ENCODE measurements around the gene RSU1. TPM values are rescaled to one million over a fixed set of nuclear protein-coding genes. Genes with fewer than 3 reads are reported as not detected.

Gene RSU1
- polyA plus RNA-seq, 1 donor, result 72.4 TPM

DNA sequence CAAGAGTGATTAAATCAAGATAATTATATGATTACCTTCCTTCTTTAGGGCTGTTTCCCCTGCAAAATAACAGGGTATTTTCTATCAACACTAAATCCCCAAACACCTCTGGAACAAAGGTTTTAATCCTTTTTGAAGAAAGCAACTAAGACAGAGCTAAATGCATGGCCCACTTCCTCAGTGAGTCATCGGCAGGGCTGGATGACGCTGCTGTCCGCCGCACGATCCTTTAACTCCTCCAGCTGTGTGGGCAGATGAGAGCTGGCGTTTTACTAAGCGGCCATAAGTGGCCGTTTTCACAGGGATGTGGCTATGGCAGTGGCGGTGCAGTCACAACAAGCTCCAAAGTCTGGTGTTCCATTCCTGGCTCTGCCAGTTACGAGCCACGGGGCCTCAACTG is 219.6 kb downstream of the RSU1 start:
- DNase-seq, result no peak

GRCh38 chr10:16592378-16592777 is 224.8 kb downstream of the RSU1 start:
- DNase-seq, result no peak

DNA sequence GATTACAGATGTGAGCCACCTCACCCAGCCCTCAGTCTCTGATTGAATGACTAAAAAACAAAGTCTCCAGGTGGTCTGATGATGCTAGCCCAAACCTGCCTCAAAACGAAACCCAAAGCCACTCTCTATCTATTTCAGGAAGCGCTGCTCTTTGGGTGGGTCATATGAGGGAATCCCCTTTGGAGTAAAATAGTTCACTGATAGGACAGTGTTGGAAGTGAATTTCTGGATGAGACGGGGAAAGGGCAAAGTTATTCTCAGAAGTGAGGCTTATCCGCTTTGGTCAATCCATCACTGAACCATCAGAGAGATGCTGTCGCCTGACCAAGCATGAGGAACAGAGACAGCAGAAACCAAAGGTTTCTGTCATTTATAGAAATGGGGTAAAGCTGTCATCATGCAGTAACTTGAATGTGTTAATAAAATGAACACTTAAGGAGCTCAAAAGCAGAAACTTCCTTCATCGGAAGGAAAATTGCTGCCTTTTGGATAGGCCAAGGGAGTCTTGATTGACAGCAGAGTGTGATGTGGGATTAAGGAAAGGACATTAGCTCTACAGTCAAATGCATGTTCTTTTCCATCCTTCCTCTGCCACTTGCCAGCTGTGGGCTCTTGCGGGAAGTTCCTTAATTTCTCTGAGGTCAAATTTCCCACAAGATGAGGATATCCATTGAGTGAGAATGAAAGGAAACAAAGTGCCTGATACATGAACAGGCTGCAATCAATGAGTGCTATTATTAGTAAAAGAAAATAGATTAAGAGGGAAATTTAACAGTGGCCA is 230.7 kb downstream of the RSU1 start:
- DNase-seq, result no peak

GRCh38 chr10:16585103-16585502 is 232.1 kb downstream of the RSU1 start:
- no peak for DNase-seq

GRCh38 chr10:16583382-16583781 is 233.8 kb downstream of the RSU1 start:
- no peak for DNase-seq

- DNase-seq, result no peak
Observed at GRCh38 chr10:16581202-16581601, 236.0 kb downstream of the RSU1 start.

DNA sequence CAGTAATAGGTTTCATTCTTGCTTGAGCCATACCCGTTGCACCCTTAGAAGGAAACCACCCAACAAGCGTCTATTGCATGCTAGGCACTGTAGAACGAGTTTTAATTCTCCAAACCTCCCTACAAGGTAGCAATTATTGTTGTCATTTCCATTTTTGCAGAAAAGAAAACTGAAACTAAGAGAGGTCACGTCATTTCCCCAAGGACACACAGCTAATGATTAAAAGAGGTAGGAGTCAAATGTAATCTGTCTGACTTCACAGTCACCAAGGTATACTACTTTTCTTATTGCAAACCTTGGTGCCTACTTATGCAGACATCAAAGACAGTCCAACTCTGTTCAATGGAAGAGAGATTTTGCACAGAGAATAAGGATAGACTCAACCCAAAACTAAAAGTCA is 246.5 kb downstream of the RSU1 start:
- DNase-seq, result no peak

GRCh38 chr10:16566202-16566805 is 250.9 kb downstream of the RSU1 start:
- DNase-seq, result no peak

DNA sequence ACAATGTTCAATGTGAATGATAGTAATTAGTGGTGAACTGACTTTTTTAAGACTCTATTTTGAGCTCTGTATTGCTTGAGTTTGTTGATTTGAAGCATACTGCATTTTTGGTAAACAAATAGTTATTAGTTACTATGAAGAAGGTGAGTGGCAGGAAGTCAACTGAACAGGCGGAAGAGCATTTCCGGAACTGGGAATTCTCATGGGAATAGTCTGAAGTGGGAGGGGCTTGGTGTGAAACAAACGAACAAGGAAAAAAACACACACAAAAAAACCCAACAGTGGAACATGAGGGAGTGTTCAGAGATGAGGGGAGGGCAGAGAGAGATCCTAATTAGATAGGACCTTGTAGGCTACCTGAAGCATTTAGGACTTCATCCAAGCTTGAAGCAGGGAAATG is 251.6 kb downstream of the RSU1 start:
- no peak for DNase-seq

DNA sequence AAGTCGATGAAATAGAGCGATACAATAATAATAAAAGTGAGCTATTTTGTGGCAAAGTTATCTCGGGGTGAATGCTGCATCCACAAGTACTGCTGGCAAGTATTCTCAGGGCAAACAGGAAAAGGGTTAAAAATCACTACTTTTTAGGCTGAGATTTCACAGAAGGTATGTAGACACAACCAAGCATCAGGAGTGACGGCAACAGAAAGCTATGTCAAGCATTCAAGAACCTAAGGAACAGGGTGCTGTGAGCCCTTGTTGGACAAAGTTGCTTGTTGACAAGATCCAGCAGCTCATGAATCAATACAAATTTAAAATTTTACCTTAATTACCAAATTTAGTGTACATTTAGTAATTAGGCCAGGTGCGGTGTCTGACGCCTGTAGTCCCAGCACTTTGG is 254.3 kb downstream of the RSU1 start:
- DNase-seq, result no peak

DNA sequence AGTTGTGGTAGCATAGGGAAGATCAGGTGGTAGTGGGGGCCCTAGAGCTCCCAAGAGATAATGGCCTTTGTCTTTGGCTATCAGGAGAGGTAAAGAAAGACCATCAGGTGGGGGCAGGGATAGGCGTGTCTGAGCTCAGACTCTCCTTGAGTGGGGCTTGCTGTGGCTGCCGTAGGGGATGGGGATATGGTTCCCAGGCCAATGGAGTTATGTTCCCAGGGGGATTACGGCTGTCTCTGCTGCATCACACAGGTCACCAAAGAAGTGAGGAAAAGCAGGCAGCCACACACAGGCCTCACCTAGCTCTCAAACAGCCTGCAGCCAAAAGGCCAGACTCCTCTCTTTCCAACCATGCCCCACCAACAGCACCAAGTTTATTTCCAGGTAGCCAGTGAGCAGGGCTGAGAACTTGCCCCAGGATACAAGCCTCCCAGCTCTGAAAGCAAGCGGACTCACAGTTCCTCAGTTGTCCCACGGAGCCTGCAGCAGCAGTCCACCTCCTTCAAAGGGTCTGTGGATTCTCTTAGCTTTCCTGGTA is 257.9 kb downstream of the RSU1 start:
- DNase-seq, result no peak

DNA sequence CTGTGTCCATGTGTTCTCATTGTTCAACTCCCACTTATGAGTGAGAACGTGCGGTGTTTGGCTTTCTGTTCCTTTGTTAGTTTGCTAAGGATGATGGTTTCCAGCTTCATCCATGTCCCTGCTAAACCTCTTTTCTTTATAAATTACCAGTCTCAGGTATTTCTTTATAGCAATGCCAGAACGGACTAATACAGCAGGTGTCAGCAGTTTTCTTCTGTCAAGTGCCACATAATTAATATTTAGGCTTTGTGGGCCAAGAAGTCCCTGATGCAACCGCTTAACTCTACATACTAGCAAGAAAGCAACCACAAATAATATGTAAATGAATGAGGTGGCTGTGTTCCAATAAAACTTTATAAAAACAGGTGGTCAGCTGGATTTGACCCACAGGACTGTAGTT is 269.3 kb downstream of the RSU1 start:
- no peak for DNase-seq

GRCh38 chr10:16545116-16545736 is 272.0 kb downstream of the RSU1 start:
- DNase-seq, result peak; percentile 5

- DNase-seq, result no peak
Observed at GRCh38 chr10:16544591-16544990, 272.6 kb downstream of the RSU1 start.

DNA sequence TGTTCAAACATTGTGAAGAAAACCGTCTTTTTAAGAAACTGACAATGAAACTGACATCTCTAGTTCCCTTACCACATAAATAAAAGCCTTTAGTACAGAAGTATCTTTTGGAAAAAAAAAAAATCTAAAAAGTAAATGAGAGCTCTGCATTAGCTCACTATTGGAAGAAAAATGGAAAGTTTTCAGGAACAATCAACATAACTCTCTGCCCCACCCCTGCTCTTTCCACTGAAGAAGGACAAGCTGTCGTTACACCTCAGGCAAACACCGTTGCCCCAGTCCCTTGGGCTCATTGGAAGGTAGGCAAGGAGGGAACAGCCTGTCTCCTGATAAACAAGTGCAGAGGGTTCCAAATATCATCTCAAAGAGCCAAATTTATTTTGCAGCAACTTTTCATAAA is 273.1 kb downstream of the RSU1 start:
- no peak for DNase-seq

Measured in hindlimb muscle (tissue), 1 donor.